ENCODE data around the gene CSK.

CSK gene

GRCh38 chr15:74789741-74790079 lies 7.8 kb downstream of the CSK start:
- peak overlapping the region; percentile 52 for H3K27ac ChIP-seq
- TF ChIP-seq, protein P1, sequence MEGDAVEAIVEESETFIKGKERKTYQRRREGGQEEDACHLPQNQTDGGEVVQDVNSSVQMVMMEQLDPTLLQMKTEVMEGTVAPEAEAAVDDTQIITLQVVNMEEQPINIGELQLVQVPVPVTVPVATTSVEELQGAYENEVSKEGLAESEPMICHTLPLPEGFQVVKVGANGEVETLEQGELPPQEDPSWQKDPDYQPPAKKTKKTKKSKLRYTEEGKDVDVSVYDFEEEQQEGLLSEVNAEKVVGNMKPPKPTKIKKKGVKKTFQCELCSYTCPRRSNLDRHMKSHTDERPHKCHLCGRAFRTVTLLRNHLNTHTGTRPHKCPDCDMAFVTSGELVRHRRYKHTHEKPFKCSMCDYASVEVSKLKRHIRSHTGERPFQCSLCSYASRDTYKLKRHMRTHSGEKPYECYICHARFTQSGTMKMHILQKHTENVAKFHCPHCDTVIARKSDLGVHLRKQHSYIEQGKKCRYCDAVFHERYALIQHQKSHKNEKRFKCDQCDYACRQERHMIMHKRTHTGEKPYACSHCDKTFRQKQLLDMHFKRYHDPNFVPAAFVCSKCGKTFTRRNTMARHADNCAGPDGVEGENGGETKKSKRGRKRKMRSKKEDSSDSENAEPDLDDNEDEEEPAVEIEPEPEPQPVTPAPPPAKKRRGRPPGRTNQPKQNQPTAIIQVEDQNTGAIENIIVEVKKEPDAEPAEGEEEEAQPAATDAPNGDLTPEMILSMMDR (conservative IDR thresholded peaks at IDR 0.05): no peak

DNA sequence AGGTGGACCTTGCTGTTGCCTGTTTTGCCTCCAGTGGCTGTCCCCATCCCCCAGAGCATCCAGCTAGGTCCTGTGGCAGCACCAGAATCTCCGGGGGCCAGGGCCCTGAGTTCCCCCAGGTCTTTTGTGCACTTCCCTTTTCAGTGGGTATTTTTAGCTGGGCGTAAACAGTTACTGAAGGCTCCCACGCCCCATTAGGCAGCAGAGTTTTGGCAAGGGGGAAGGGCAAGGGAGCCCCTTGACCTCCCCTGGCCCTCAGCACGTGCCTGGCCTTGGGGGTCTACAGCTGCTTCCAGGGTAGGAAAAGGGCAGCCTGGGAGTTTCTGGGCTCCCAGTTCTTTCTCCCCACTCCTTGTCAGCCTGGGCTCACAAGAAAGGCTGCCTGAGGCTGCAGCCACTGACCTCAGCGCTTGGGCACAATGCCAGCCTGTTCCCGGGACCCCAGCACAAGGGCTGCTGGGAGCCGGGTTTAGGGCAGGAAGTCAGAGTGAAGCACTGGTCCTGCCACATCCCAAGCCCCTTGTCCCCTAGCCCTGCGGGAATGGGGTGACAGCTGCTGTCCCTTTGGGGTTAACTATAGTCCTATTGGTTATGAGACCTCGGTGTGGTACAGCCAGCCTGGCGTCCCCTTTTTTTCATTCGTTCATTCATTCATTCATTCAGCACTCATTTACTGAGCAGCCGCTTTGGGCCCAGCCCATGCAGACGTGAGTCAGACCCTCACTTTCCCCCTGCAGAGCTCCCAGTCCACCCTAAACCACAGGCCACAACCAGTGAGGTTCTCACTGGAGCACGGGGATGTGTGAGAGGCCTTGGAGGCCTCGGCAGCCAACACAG lies 8.4 kb downstream of the CSK start:
- H3K27ac ChIP-seq: peak overlapping the region; percentile 52
- TF ChIP-seq, protein P1 (conservative IDR thresholded peaks at IDR 0.05): no peak

- TF ChIP-seq, protein P1 (conservative IDR thresholded peaks at IDR 0.05): no peak
- no peak overlapping the region; the same call in 1 of the 2 replicates for H3K27ac ChIP-seq
Observed at GRCh38 chr15:74791007-74791406, 9.1 kb downstream of the CSK start.

DNA sequence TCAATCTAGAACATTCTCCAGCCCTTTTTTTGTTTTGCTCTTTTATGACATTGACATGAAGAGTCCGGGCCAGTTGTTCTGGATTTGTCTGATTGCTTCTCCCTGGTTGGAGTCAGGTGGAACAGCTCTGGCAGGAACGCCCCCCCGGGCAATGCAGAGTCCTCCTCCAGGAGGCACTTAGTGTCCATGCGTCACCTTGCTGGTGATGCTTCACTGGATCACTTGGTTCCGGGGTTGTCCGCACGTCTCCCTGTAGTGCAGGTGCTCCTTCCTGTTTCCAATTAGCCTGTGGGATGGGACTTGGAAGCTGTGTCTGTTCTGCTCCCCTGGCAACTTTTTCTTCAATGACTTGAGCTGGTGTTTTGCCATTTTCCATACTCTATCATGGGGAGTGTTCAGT lies 9.8 kb downstream of the CSK start:
- TF ChIP-seq, protein P1 (conservative IDR thresholded peaks at IDR 0.05): no peak
- H3K27ac ChIP-seq: no peak overlapping the region

GRCh38 chr15:74792227-74793016 lies 10.5 kb downstream of the CSK start:
- TF ChIP-seq, protein P1 (conservative IDR thresholded peaks at IDR 0.05): no peak
- no peak overlapping the region for H3K27ac ChIP-seq

DNA sequence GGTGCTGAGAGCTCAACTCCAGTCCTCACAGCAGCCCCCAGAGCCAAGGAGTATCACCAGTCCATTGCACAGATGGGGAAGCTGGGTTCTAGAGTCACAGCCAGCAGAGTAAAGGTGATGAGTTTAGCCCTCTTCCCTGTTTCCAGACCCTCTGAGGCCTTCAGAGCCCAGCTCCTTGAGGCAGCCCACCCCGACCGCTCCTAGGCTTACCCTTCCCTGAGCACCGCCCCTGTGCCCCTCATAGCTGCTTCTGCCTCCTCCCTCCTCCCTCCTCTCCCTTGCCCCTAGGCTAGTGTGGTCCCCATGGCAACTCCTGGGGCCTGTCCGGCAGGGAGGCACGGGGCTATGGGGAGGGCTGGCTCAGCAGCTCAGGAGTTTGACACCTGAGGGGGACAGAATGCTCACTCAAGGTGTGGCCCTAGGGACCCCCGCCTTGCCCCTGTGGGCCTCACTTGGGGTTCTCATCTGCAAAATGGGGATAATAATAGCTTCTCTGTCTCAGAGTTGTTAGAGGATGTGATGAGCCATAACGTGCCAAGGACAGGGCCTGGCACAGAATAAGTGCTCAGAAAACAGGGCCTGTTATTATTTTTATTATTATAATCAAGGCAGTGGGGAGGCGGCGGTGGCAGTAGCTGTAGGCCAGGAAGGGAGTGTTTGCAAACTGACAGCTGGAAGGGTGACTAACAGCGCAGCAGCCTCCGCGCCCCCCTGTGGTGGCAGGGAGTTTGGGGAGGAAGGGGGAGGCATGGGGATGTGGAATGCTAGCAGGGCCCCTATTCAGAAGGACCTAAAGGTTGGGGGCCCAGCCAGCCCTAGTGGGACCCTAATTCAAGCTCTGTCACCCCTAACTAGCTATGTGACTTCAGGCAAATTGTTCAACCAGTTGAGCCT lies 11.5 kb downstream of the CSK start:
- H3K27ac ChIP-seq: no peak overlapping the region
- TF ChIP-seq, protein P1 (conservative IDR thresholded peaks at IDR 0.05): no peak

All from VCaP (cell line).